GM10248 (cell line): Measurements from ENCODE around the gene POLR1E.

Source experiments
- CTCF ChIA-PET: fragments of 300-600 bp; sonication (Branson Sonifier 250); formaldehyde crosslinking; extraction: SDS; loops from one replicate; lab custom pipeline; 2021; ENCODE audit warnings: antibody characterized with exemption; lab: Yijun Ruan, JAX
- POLR2A ChIA-PET: fragments of 350-650 bp; sonication (Branson Sonifier 250); formaldehyde crosslinking; extraction: SDS; loops from one replicate; lab custom pipeline; 2020; ENCODE audit warnings: antibody characterized with exemption; lab: Yijun Ruan, JAX
- DNase-seq: peaks from one replicate; pipeline ENCODE4 v3.0.0; 2012; ENCODE audit errors: extremely low spot score
- CTCF ChIP-seq: IDR thresholded peaks from 2 replicates; pipeline ENCODE4 v1.5.1; 2012; ENCODE audit warnings: mild to moderate bottlenecking, low read depth; ENCODE audit errors: extremely low read depth, missing control alignments, control extremely low read depth

Gene POLR1E

DNA sequence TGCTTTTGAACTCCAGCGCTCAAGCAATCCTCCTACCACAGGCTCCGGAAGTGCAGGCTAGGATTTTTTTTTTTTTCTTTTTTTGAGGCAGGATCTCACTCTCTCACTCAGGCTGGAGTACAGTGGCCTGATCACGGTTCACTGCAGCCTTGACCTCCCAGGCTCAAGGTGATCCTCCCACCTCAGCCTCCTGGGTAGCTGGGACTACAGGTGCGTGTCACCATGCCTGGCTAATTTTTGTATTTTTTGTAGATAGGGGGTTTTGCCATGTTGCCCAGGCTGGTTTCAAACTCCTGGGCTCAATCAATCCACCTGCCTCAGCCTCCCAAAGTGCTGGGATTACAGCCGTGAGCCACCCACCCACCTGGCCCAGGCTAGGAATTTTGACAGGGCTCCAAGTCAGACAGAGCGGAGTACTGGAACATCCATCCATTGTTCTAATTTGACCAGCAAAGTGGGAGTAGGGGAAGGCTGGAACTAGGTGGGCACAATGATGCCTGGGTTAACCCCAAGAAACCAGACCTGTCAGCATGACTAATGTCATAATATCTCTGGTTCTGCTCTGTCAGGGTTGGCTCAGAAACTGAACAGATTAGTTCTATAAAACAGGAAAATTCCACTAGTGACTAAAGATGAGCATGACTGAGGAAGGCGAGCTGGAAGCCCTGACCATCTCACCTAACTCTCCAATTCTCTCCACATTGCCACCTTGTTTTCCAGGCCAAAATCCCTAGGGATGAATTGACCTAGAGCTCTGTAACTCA, 29.7 kb upstream of the POLR1E start:
- TF ChIP-seq CTCF: no peak
- CTCF ChIA-PET: interaction anchor here (1.6 kb wide), 1 partner anchor 44 kb away, joined by 5 read pairs; no protein-coding TSS in a partner anchor
- POLR2A ChIA-PET: interaction anchor here (0.6 kb wide), 1 partner anchor 20 kb away, joined by 4 read pairs; no protein-coding TSS in a partner anchor
- DNase-seq: peak; percentile 7

DNA sequence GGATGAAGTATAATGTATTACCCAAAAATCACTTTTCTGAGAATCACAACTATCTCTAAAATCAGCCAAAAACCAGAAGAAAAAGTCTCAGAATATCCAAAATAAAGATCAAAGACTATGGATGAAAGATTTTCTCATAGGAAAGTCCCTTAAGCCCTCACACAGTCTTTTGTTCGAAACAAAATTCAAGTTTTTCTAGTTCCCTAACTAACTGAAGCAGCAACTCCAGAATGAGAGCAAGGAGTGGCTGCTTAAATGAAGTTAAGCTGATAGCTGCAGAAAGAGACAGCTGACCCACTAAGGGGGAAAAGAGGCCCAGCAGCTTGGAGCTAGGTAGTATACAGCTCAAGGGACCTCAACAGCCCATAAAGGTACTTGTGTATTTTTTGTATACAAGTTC, 28.9 kb upstream of the POLR1E start:
- DNase-seq: peak; percentile 11
- ChIA-PET POLR2A (interaction anchor here (0.6 kb wide), 1 partner anchor 21 kb away, joined by 4 read pairs; no protein-coding TSS in a partner anchor), CTCF (interaction anchor here (0.9 to 1.6 kb wide), 2 partner anchors 41 to 45 kb away, joined by 3 to 5 read pairs; no protein-coding TSS in a partner anchor)
- TF ChIP-seq CTCF: no peak

DNA sequence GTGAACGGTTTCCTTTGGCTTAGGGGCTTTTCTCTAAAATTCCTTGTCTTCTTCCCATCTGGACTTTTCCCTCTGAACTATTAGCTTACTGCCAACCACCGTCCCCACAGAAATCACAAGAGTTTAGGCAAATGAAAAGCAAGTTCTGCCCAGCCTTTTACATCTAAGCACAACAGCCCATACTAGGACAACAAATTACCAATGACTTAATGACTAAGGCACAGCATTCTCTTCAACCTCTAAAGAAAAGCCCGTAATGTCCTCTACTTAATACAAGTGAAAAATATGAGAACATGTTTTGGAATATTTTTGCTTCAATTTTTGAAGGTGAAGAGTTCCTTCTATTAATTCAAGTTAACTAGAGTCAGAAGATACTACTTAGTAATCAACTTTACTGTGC, 21.7 kb upstream of the POLR1E start:
- ChIA-PET CTCF (interaction anchor here (1.2 to 2.9 kb wide), 3 partner anchors 11 to 130 kb away, joined by 3 to 16 read pairs (median 3); no protein-coding TSS in a partner anchor), POLR2A (no interaction called here)
- TF ChIP-seq CTCF: no peak
- DNase-seq: no peak

DNA sequence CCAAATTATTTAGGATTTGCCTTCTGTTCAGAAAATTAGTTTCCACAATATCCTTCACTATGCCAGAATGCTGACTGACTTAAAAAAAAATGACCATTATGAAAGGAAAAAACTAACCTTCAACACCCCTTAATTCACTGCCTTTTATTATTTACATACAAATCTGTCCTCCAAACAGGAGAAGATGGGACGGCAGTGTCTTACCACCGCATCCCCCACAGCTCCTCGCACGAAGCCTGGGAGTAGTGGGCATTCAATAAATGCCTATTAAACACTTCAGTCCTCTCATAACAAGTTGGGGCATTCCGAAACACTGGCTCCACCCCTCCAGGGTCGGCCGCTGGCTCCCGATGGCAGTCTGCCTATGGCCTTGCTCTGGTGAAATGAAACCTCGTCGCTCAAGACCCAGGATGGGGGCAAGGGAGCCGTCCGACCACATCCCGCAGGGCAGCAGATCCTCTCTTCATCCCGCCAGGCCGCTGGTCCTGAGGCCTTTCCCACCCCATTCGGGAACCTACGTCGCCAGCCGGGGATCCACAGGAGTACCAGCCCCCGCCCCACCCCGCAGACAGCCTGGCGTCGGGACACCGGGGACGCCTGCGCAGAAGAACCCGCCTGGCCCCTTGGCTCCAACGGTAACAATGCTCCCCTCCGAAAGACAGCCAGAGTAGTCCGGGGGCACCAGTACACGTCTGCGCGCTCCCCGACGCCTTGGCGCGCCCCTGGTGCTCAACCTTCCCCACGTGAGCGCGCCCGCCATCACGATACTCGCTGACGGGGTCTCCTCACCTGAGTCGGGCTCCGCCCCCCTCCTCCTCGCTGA, 21.1 kb upstream of the POLR1E start:
- CTCF ChIA-PET: interaction anchor here (1.2 to 2.9 kb wide), 3 partner anchors 12 to 130 kb away, joined by 3 to 16 read pairs (median 3); no protein-coding TSS in a partner anchor
- DNase-seq: peak; percentile 53
- POLR2A ChIA-PET: interaction anchor here (0.6 to 1.1 kb wide), 4 partner anchors 22 to 290 kb away, joined by 3 to 6 read pairs (median 5); no protein-coding TSS in a partner anchor
- TF ChIP-seq CTCF: no peak

DNA sequence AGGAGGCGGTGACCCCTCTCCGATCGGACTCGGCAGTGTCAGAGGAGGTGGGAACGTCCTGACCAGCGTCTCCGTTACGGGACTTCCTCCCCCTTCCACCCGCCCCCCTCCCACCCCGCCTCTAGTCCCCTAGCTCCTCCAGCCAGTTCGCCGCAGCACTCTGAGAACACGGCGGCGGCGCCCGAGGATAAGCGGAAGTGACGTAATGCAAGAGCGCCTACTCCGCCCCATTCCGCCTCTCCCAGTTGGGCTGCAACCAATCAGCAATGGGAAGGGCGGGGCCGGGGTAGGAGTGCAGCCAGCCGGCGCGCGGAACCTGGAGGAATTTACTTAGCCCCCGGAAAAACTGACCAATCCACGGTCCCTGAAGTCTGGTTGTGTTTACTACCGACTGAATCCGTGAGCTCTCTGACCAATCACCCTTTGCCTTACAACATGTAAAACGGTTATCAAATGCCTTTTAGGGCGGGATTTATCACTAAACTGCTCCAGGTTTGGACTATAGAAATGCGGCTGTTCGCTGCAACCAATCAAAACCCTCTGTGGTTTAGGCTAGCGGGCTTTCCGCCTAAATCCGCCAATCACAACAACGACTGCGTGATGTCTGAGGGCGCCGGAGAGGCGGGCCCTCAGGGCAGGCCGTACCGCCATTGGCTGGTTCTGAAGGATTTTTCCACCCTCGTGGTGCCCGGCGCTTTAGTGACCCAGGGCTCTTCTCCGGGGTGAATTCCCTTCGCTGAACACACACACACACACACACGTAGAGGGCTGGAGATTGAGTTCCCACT, 20.3 kb upstream of the POLR1E start, which contains the start of gene ZBTB5:
ZBTB5 (minus strand) TSS at position 202 of the 788 bp plus-strand sequence. CDS start 22,899 bp downstream, outside the sequence.
- no peak for TF ChIP-seq CTCF
- peak; percentile 97 for DNase-seq
- ChIA-PET CTCF (interaction anchor here (1.2 to 1.6 kb wide), 4 partner anchors 10 to 19 kb away, joined by 3 read pairs; no protein-coding TSS in a partner anchor), POLR2A (interaction anchor here (0.6 to 1.5 kb wide), 12 partner anchors 16 to 610 kb away, joined by 3 to 10 read pairs (median 4); partner anchors contain the start of gene POLR1E)
